Tracheal epithelial cell (primary cell): Measurements from ENCODE around the gene RPL37A. TPM values are rescaled to one million over a fixed set of nuclear protein-coding genes. Genes with fewer than 3 reads are reported as not detected.

Source experiments
- total RNA-seq: library from RNA; depleted of rRNA; stranded (reverse); fragments of >200 nt; gene quantifications from 2 replicates; pipeline ENCODE4 v1.2.1, GENCODE V29; 2014

RPL37A gene
- 1,875 and 2,994 TPM in 2 replicates for total RNA-seq

GRCh38 chr2:216498379-216499352 is at the start of gene RPL37A:
TSS of gene RPL37A (plus strand) at chr2:216498844. CDS start at chr2:216498875, 31 bp downstream.

Other genes starting within 250 kb of the RPL37A start
- 0.48 TPM in 1 of 2 replicates, not detected in the other for gene MARCHF4, start 126.4 kb upstream of the RPL37A start, total RNA-seq
- gene SMARCAL1, start 86.4 kb upstream of the RPL37A start, total RNA-seq = 8.4 and 10.9 TPM in 2 replicates
- 41.8 and 90.6 TPM in 2 replicates for gene IGFBP2, start 134.6 kb downstream of the RPL37A start, total RNA-seq
- gene IGFBP5, start 196.7 kb downstream of the RPL37A start, total RNA-seq = 0.43 and 3.4 TPM in 2 replicates